Neural crest cell (in vitro differentiated cells): ENCODE results near the gene CCDC159. TPM values are rescaled to one million over a fixed set of nuclear protein-coding genes. Genes with fewer than 3 reads are reported as not detected.
"Not testable (repeated sequence)": the region's sequence is repeated elsewhere in the genome, so short reads cannot be mapped to it uniquely, and the experiment has no call there.

ENCODE experiments used
- DNase-seq: peaks from one replicate; pipeline ENCODE4 v3.0.0; 2021; ENCODE audit warnings: low read depth, mixed read lengths, low spot score
- H3K27ac Mint-ChIP-seq: one replicate; pipeline ENCODE4 v1.8.0; 2021; ENCODE audit warnings: mild to moderate bottlenecking, mixed read lengths; ENCODE audit not compliant: unreplicated experiment
- H3K27me3 Mint-ChIP-seq: 2 replicates; pipeline ENCODE4 v1.8.0; 2021; ENCODE audit warnings: low read depth, mild to moderate bottlenecking, mixed read lengths
- H3K36me3 Mint-ChIP-seq: 2 replicates; pipeline ENCODE4 v1.8.0; 2021; ENCODE audit warnings: low read depth, mild to moderate bottlenecking, mixed read lengths
- H3K4me1 Mint-ChIP-seq: 2 replicates; pipeline ENCODE4 v1.8.0; 2021; ENCODE audit warnings: mixed read lengths
- H3K4me3 Mint-ChIP-seq: one replicate; pipeline ENCODE4 v1.8.0; 2021; ENCODE audit warnings: mild to moderate bottlenecking, mixed read lengths
- H3K9me3 Mint-ChIP-seq: 2 replicates; pipeline ENCODE4 v1.8.0; 2021; ENCODE audit warnings: mixed read lengths
- total RNA-seq: library from RNA; stranded (reverse); gene quantifications from 2 replicates; pipeline ENCODE4 v1.2.1, GENCODE V29; 2021
- TF ChIP-seq, protein P1 (sequence below): fragments of 200-600 bp; sonication (generic); conservative IDR thresholded peaks from 2 replicates; pipeline ENCODE4 v1.5.0; 2021; ENCODE audit warnings: antibody characterized with exemption, mild to moderate bottlenecking

Gene CCDC159
- total RNA-seq, 1 donor from 2014 or later, result 10.3 TPM

- H3K4me3 Mint-ChIP-seq, result peak overlapping the region; percentile 96
- H3K9me3 Mint-ChIP-seq, result peaks cover 3% of the 10 kb centered on the region
- no peak for DNase-seq
- TF ChIP-seq, protein P1, sequence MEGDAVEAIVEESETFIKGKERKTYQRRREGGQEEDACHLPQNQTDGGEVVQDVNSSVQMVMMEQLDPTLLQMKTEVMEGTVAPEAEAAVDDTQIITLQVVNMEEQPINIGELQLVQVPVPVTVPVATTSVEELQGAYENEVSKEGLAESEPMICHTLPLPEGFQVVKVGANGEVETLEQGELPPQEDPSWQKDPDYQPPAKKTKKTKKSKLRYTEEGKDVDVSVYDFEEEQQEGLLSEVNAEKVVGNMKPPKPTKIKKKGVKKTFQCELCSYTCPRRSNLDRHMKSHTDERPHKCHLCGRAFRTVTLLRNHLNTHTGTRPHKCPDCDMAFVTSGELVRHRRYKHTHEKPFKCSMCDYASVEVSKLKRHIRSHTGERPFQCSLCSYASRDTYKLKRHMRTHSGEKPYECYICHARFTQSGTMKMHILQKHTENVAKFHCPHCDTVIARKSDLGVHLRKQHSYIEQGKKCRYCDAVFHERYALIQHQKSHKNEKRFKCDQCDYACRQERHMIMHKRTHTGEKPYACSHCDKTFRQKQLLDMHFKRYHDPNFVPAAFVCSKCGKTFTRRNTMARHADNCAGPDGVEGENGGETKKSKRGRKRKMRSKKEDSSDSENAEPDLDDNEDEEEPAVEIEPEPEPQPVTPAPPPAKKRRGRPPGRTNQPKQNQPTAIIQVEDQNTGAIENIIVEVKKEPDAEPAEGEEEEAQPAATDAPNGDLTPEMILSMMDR, result no peak
- peak overlapping the region; percentile 95 for H3K27ac Mint-ChIP-seq
- no peaks in the 10 kb centered on the region for H3K27me3 Mint-ChIP-seq
- H3K36me3 Mint-ChIP-seq, result no peaks in the 10 kb centered on the region
- peaks cover 24% of the 10 kb centered on the region for H3K4me1 Mint-ChIP-seq
Measured at GRCh38 chr19:11345122-11345803, 1.1 kb upstream of the CCDC159 start.

- Mint-ChIP-seq H3K36me3 (no peaks in the 10 kb centered on the region), H3K27me3 (no peaks in the 10 kb centered on the region), H3K4me1 (peaks cover 24% of the 10 kb centered on the region), H3K9me3 (peaks cover 3% of the 10 kb centered on the region), H3K27ac (no peak overlapping the region), H3K4me3 (peak overlapping the region; percentile 96)
- no peak for DNase-seq
- TF ChIP-seq, protein P1, result no peak
Measured at GRCh38 chr19:11347546-11348039, 1.3 kb downstream of the CCDC159 start.

GRCh38 chr19:11349171-11349570, 2.9 kb downstream of the CCDC159 start:
- TF ChIP-seq, protein P1, result no peak

GRCh38 chr19:11354102-11354501, 7.8 kb downstream of the CCDC159 start:
- Mint-ChIP-seq H3K27me3 (peaks cover 18% of the 10 kb centered on the region), H3K4me3 (peak overlapping the region; percentile 9), H3K4me1 (peaks cover 13% of the 10 kb centered on the region)
- not testable (repeated sequence) for H3K36me3 Mint-ChIP-seq, H3K9me3 Mint-ChIP-seq, H3K27ac Mint-ChIP-seq, DNase-seq

More at GRCh38 chr19:11349171-11349570, 2.9 kb downstream of the CCDC159 start:
- Mint-ChIP-seq H3K4me3 (no peak overlapping the region), H3K36me3 (no peaks in the 10 kb centered on the region), H3K27me3 (no peaks in the 10 kb centered on the region), H3K4me1 (peaks cover 24% of the 10 kb centered on the region), H3K9me3 (peaks cover 3% of the 10 kb centered on the region), H3K27ac (no peak overlapping the region)
- no peak for DNase-seq

DNA sequence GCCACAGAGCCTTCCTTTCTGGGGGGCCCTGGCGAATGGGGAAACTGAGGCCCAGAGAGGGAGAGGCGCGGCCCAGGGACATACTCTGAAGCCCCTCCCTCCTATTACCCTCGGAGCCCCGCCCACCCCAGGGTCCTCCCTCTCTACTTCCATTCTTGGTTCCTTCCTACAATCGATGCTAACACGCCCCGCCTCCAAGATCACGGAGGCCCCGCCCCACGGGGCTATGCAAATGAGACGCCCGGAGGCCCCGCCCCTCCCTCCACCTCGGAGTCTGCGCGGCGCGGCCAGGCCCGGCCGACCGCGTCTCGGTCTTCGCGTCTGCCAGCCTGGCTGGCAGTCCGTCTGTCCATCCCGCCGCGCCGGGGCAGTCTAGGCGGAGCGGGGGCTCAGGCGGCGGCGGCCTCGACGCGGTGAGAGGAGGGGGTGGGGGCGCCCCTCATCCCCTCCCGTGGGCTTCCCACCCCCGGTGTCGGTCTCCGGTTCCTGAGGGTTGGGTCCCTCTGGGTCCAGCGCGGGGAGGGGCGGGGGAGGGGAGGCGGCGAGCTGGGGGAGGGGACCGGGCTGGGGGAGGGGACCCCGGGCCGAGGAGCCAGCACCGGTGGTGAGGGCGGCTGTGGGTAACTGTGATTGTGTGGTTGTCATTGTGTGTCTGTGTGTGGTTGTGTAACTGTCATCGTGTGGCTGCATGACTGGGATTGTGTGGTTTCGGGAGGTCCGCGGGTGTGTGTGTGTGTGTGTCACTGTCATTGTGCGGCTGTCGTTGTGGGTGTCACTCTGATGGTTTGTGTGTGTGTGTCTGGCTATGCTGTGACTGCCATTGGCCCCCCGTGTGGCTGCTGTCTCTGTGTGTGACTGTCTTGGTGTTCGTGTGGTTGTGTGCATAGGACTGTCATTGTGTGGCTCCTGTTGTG, 9.1 kb downstream of the CCDC159 start, which contains the start of gene PLPPR2:
Gene PLPPR2 (plus strand): TSS at position 273 of the 914 bp plus-strand sequence. CDS start 2,242 bp downstream, outside the sequence.
- peaks cover 13% of the 10 kb centered on the region for H3K4me1 Mint-ChIP-seq
- peak; percentile 91 for DNase-seq
- H3K9me3 Mint-ChIP-seq, result no peaks in the 10 kb centered on the region
- H3K27ac Mint-ChIP-seq, result peak within 1 kb of the TSS; percentile 58
- H3K27me3 Mint-ChIP-seq, result peaks cover 25% of the 10 kb centered on the region
- H3K36me3 Mint-ChIP-seq, result no peaks in the 10 kb centered on the region
- TF ChIP-seq, protein P1, result no peak
- H3K4me3 Mint-ChIP-seq, result peak within 1 kb of the TSS; percentile 83
